ENCODE data around the gene KRTAP5-5. TPM values are rescaled to one million over a fixed set of nuclear protein-coding genes. Genes with fewer than 3 reads are reported as not detected.
A peak's percentile ranks its signal among the peaks of the same experiment; 100 is the strongest.

KRTAP5-5 gene
- total RNA-seq, 3 donors from 2014 or later = not detected

GRCh38 chr11:1625541-1625940, 4.0 kb upstream of the KRTAP5-5 start:
- no peak for ATAC-seq
- Mint-ChIP-seq H3K27me3 (ENCODE audit: low read depth) (peaks cover 11% of the 10 kb centered on the region), H3K36me3 (ENCODE audit: insufficient read depth) (no peaks in the 10 kb centered on the region), H3K9me3 (no peaks in the 10 kb centered on the region), H3K4me3 (no peak overlapping the region), H3K4me1 (ENCODE audit: low read depth) (peaks cover 6% of the 10 kb centered on the region)
- no peak for DNase-seq

GRCh38 chr11:1628506-1629325, 859 bp upstream of the KRTAP5-5 start:
- Mint-ChIP-seq H3K27me3 (ENCODE audit: low read depth) (peaks cover 26% of the 10 kb centered on the region), H3K4me3 (no peak overlapping the region), H3K9me3 (no peaks in the 10 kb centered on the region), H3K36me3 (ENCODE audit: insufficient read depth) (no peaks in the 10 kb centered on the region), H3K4me1 (ENCODE audit: low read depth) (peaks cover 8% of the 10 kb centered on the region)
- peak; percentile 53 for DNase-seq
- peak; percentile 85 to 96 for ATAC-seq

DNA sequence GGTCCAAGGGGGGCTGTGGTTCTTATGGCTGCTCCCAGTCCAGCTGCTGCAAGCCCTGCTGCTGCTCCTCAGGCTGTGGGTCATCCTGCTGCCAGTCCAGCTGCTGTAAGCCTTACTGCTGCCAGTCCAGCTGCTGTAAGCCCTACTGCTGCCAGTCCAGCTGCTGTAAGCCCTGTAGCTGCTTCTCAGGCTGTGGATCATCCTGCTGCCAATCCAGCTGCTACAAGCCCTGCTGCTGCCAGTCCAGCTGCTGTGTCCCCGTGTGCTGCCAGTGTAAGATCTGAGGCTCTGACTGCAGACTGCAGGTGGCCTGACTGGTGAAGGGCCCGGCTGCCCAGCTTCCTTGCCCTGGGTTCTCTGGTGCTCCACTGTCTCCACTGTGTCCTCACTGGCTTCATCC, 696 bp downstream of the KRTAP5-5 start:
- ATAC-seq (no peak), DNase-seq (no peak)
- Mint-ChIP-seq H3K27me3 (ENCODE audit: low read depth) (peaks cover 35% of the 10 kb centered on the region), H3K4me1 (ENCODE audit: low read depth) (peaks cover 8% of the 10 kb centered on the region), H3K9me3 (no peaks in the 10 kb centered on the region), H3K36me3 (ENCODE audit: insufficient read depth) (no peaks in the 10 kb centered on the region), H3K4me3 (no peak overlapping the region)

- ATAC-seq = no peak
- H3K36me3 Mint-ChIP-seq (ENCODE audit: insufficient read depth) = no peaks in the 10 kb centered on the region
- DNase-seq = no peak
- H3K9me3 Mint-ChIP-seq = no peaks in the 10 kb centered on the region
- peaks cover 8% of the 10 kb centered on the region for H3K4me1 Mint-ChIP-seq (ENCODE audit: low read depth)
- no peak overlapping the region for H3K4me3 Mint-ChIP-seq
- H3K27me3 Mint-ChIP-seq (ENCODE audit: low read depth) = peaks cover 38% of the 10 kb centered on the region
Measured at GRCh38 chr11:1631066-1631568, 1.5 kb downstream of the KRTAP5-5 start.

DNA sequence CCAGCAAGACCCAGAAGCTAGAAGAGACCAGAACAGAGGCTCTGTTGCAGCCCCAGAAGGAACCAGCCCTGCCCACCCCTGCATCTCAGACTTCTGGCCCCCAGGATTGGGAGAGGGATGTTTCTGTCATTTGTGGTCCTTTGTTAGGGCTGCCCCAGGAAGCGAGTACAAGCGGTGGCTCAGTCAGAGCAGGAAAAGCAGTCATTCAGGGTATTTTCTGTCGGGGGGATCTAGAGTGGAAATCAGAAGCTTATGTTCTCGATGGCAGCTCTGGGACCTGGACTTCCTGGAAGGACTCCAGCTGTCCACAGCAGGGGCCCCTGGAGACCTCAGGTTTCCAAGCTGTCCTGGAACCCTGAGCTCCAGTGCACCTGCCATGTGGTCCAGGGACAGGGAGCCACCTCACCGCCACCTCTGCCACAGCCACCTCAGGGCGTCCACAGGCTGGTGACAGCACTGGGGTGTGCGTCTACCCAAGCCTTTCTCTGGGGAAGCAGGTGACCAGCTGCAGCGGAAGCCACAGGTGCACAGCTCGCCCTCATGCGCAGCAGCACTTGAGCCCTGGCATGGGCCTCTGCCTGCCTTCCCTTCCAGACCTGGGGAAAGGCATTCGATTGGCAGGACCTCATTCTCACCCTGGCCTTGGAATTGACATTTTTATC, 2.6 kb downstream of the KRTAP5-5 start:
- H3K36me3 Mint-ChIP-seq (ENCODE audit: insufficient read depth) = no peaks in the 10 kb centered on the region
- peaks cover 8% of the 10 kb centered on the region for H3K4me1 Mint-ChIP-seq (ENCODE audit: low read depth)

GRCh38 chr11:1633864-1634263, 4.3 kb downstream of the KRTAP5-5 start:
- Mint-ChIP-seq H3K27me3 (ENCODE audit: low read depth) (peaks cover 36% of the 10 kb centered on the region), H3K36me3 (ENCODE audit: insufficient read depth) (no peaks in the 10 kb centered on the region), H3K4me1 (ENCODE audit: low read depth) (peaks cover 7% of the 10 kb centered on the region), H3K9me3 (no peaks in the 10 kb centered on the region), H3K4me3 (no peak overlapping the region)
- DNase-seq = no peak
- ATAC-seq = no peak

More for the DNA sequence above, 2.6 kb downstream of the KRTAP5-5 start:
- DNase-seq (no peak), ATAC-seq (no peak)
- no peak overlapping the region for H3K4me3 Mint-ChIP-seq
- H3K9me3 Mint-ChIP-seq = no peaks in the 10 kb centered on the region
- H3K27me3 Mint-ChIP-seq (ENCODE audit: low read depth) = peaks cover 38% of the 10 kb centered on the region

GRCh38 chr11:1636291-1636950, 6.8 kb downstream of the KRTAP5-5 start:
- no peaks in the 10 kb centered on the region for H3K9me3 Mint-ChIP-seq
- no peaks in the 10 kb centered on the region for H3K36me3 Mint-ChIP-seq (ENCODE audit: insufficient read depth)
- DNase-seq (no peak), ATAC-seq (no peak)
- peaks cover 7% of the 10 kb centered on the region for H3K4me1 Mint-ChIP-seq (ENCODE audit: low read depth)
- H3K27me3 Mint-ChIP-seq (ENCODE audit: low read depth) = peaks cover 37% of the 10 kb centered on the region
- no peak overlapping the region for H3K4me3 Mint-ChIP-seq

GRCh38 chr11:1637628-1638027, 8.1 kb downstream of the KRTAP5-5 start:
- Mint-ChIP-seq H3K9me3 (no peaks in the 10 kb centered on the region), H3K4me3 (no peak overlapping the region), H3K36me3 (ENCODE audit: insufficient read depth) (no peaks in the 10 kb centered on the region), H3K27me3 (ENCODE audit: low read depth) (peaks cover 35% of the 10 kb centered on the region), H3K4me1 (ENCODE audit: low read depth) (peaks cover 6% of the 10 kb centered on the region)
- no peak for DNase-seq
- no peak for ATAC-seq

DNA sequence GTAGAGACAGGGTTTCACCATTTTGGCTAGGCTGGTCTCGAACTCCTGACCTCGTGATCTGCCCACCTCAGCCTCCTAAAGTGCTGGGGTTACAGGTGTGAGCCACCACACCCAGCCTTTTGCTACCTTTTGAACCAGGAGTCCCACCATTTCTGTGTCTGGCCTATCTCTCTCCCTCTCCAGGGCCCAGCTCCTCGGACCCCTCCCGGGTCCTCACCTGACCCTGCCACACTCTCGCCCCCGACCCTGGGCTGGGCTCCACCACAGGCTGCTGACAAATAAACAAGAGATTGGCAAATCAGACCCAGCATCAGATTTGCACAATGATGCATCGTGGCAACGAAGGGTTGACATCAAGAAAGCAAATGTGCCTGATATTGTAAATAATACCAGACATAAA, 8.8 kb downstream of the KRTAP5-5 start:
- DNase-seq = no peak
- Mint-ChIP-seq H3K27me3 (ENCODE audit: low read depth) (peaks cover 30% of the 10 kb centered on the region), H3K4me3 (no peak overlapping the region), H3K36me3 (ENCODE audit: insufficient read depth) (no peaks in the 10 kb centered on the region), H3K9me3 (no peaks in the 10 kb centered on the region), H3K4me1 (ENCODE audit: low read depth) (peaks cover 5% of the 10 kb centered on the region)
- no peak for ATAC-seq

DNA sequence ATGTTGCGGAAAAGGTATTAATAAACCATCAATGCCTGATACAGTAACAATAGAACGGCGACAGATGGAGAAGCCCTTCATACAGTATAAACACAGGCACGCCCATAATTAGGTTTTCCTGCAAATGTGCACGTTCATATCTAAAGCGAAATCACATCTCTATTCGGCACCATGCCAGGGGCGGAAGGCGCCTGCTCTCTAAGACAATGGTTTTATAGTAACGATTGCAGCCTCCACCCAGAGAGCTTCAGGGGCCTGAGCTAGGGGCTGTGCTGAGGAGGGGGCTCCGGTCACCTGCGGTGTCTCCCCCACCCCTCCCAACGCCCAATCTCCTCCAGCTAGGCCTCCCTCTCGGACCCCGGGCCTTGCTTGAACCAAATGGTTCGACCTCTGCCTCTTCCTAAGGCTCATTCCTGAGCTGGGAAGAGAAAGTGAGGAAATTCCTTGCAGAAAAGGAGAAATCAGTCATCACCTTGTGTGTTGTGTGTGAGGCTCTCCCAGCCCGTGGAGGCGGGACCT, 9.6 kb downstream of the KRTAP5-5 start:
- ATAC-seq (no peak), DNase-seq (no peak)
- H3K36me3 Mint-ChIP-seq (ENCODE audit: insufficient read depth) = no peaks in the 10 kb centered on the region
- H3K9me3 Mint-ChIP-seq = no peaks in the 10 kb centered on the region
- peaks cover 5% of the 10 kb centered on the region for H3K4me1 Mint-ChIP-seq (ENCODE audit: low read depth)
- H3K4me3 Mint-ChIP-seq = no peak overlapping the region
- H3K27me3 Mint-ChIP-seq (ENCODE audit: low read depth) = peaks cover 25% of the 10 kb centered on the region

GRCh38 chr11:1639666-1640065, 10.1 kb downstream of the KRTAP5-5 start:
- H3K27me3 Mint-ChIP-seq (ENCODE audit: low read depth) = peaks cover 30% of the 10 kb centered on the region
- ATAC-seq (no peak), DNase-seq (no peak)
- no peaks in the 10 kb centered on the region for H3K36me3 Mint-ChIP-seq (ENCODE audit: insufficient read depth)
- H3K9me3 Mint-ChIP-seq = no peaks in the 10 kb centered on the region
- H3K4me1 Mint-ChIP-seq (ENCODE audit: low read depth) = peaks cover 5% of the 10 kb centered on the region
- H3K4me3 Mint-ChIP-seq = no peak overlapping the region

GRCh38 chr11:1640076-1640946, 10.7 kb downstream of the KRTAP5-5 start:
- H3K9me3 Mint-ChIP-seq = no peaks in the 10 kb centered on the region
- no peak for DNase-seq
- H3K27me3 Mint-ChIP-seq (ENCODE audit: low read depth) = peaks cover 25% of the 10 kb centered on the region
- H3K36me3 Mint-ChIP-seq (ENCODE audit: insufficient read depth) = no peaks in the 10 kb centered on the region
- peaks cover 5% of the 10 kb centered on the region for H3K4me1 Mint-ChIP-seq (ENCODE audit: low read depth)
- peak in 1 of 2 donors; percentile 48 for ATAC-seq
- H3K4me3 Mint-ChIP-seq = no peak overlapping the region

- Mint-ChIP-seq H3K27me3 (ENCODE audit: low read depth) (peaks cover 23% of the 10 kb centered on the region), H3K36me3 (ENCODE audit: insufficient read depth) (no peaks in the 10 kb centered on the region), H3K4me3 (no peak overlapping the region), H3K4me1 (ENCODE audit: low read depth) (peaks cover 5% of the 10 kb centered on the region), H3K9me3 (no peaks in the 10 kb centered on the region)
- ATAC-seq (no peak), DNase-seq (no peak)
Measured at GRCh38 chr11:1641096-1641495, 11.5 kb downstream of the KRTAP5-5 start.
